GM12864 (cell line): ENCODE results near the gene EZR.
"Not testable (repeated sequence)": the region's sequence is repeated elsewhere in the genome, so short reads cannot be mapped to it uniquely, and the experiment has no call there.

Experiments
- DNase-seq: peaks from one replicate; pipeline ENCODE4 v3.0.0-alpha.2; 2011; ENCODE audit warnings: low read depth
- H3K4me3 ChIP-seq: 2 replicates; pipeline ENCODE4 v1.5.1; 2011; ENCODE audit warnings: mild to moderate bottlenecking, low read depth, low read length, control low read depth
- TF ChIP-seq, protein P1 (sequence below): IDR thresholded peaks from 2 replicates; pipeline ENCODE4 v1.5.1; 2011; ENCODE audit warnings: low read depth, mild to moderate bottlenecking, moderate library complexity, low read length, control low read depth, inconsistent platforms; ENCODE audit errors: missing control alignments

The EZR gene

DNA sequence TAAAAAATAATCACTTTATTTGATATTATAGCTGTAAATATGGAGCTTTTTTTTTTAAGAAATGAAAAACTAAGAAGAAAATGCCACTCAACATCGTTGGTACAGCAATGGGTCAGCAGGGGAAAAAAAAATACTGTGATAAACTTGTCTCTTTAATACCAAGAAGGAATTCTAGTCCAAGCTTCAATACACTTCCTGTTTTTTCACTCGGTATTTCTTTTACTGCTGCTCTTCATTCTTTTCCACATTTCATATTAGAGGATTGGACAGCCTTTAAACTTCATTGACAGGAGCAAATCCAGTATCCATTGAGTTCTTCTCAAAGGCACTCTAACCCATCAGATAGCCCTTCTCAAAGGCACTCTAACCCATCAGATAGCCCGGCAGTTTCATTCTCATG is 22.2 kb upstream of the EZR start:
- TF ChIP-seq, protein P1, sequence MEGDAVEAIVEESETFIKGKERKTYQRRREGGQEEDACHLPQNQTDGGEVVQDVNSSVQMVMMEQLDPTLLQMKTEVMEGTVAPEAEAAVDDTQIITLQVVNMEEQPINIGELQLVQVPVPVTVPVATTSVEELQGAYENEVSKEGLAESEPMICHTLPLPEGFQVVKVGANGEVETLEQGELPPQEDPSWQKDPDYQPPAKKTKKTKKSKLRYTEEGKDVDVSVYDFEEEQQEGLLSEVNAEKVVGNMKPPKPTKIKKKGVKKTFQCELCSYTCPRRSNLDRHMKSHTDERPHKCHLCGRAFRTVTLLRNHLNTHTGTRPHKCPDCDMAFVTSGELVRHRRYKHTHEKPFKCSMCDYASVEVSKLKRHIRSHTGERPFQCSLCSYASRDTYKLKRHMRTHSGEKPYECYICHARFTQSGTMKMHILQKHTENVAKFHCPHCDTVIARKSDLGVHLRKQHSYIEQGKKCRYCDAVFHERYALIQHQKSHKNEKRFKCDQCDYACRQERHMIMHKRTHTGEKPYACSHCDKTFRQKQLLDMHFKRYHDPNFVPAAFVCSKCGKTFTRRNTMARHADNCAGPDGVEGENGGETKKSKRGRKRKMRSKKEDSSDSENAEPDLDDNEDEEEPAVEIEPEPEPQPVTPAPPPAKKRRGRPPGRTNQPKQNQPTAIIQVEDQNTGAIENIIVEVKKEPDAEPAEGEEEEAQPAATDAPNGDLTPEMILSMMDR, result no peak
- H3K4me3 ChIP-seq, result no peak overlapping the region
- no peak for DNase-seq

DNA sequence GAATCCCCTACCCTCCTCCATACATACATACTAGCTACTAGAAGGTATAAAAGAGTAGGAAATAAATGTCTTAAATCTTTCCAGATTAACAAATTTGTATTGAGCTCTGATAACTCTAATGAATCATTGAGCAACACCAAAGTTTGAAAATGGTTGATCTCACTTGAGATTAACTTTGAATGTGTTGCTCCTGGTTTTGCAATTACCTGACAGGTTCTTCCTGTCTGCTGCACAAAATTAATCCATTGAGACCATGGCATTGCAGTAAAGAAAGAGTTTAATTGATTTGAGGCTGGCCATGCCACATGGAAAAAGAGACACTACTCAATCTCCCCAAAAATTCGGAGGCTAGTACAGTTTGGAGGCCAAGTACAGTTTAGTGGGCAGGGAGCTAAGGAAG is 21.3 kb upstream of the EZR start:
- DNase-seq, result no peak
- TF ChIP-seq, protein P1, result no peak
- H3K4me3 ChIP-seq, result no peak overlapping the region

DNA sequence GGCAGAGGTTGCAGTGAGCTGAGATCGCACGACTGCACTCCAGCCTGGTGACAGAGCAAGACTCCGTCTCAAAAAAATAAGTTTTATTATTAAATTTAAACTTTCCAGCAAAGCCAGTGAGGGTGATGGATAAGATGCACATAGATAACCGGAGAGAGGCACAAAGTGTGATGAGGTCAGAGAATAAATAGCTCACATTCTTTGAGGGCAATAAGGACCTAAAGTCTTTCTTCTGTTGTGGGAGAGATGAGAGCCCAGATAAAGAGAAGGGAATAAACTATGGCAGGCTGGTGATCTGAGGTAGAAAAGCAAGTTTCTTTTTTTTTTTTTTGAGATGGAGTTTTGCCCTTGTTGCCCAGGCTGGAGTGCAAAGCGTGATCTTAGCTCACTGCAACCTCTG is 20.6 kb upstream of the EZR start:
- H3K4me3 ChIP-seq, result no peak overlapping the region
- TF ChIP-seq, protein P1, result no peak
- no peak for DNase-seq

DNA sequence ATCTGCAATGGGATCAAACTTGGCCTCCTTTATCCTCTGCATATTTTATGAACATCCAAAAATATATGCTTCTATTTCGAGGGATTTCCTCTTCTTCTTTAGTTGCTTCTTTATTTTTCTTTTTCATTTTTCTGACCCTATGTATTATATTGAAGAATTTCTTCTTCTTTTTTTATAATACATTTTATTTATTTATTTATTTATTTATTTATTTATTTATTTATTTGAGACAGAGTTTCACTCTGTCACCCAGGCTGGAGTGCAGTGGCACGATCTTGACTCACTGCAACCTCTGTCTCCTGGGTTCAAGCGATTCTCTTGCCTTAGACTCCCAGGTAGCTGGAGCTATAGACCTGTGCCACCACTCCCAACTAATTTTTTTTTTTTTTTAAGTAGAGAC is 19.6 kb upstream of the EZR start:
- not testable (repeated sequence) for DNase-seq, H3K4me3 ChIP-seq

DNA sequence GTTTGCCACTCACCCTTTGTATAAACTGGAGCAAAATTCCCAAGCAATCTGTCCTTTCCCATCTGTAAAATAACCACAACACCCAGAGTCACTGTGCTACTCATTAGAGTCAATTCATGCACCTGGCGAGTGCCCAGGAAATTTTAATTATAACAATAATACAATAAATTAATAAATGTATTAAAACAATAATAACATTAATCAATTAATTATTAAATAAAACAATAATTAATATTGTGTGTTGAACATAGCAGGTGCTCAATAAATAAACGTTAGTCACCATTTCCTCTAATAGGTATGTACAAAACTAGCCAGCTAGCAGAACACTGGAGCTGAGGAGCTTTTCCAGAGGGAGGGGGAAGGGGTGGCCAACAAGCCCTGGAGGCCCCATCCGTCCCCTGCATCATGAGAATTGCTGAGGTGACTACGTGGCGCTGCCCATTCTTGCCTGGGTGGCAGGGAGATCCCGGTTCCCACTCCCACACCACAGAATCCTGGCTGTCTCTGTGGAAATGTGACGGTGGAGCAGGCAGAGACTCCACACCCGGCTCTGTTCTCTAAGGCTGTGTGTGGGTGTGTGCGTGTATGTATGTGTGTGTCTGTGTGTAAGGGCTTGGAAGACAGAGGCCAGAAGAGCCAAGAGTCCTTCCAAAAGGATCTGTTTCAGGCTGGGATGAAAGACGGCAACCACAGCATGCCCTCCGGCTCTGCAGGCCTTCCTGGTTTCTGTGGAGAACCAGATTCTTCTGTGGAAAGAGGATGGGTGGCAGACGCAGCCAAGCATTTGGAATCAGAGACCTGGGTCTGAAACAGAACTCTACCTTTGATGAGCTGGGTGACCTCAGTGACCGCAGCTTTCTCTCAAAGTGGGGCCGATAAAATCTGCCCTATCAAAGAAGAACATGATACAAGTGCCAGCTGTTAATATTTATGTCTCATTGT is 18.8 kb upstream of the EZR start:
- no peak for DNase-seq
- no peak overlapping the region for H3K4me3 ChIP-seq
- TF ChIP-seq, protein P1, result no peak

DNA sequence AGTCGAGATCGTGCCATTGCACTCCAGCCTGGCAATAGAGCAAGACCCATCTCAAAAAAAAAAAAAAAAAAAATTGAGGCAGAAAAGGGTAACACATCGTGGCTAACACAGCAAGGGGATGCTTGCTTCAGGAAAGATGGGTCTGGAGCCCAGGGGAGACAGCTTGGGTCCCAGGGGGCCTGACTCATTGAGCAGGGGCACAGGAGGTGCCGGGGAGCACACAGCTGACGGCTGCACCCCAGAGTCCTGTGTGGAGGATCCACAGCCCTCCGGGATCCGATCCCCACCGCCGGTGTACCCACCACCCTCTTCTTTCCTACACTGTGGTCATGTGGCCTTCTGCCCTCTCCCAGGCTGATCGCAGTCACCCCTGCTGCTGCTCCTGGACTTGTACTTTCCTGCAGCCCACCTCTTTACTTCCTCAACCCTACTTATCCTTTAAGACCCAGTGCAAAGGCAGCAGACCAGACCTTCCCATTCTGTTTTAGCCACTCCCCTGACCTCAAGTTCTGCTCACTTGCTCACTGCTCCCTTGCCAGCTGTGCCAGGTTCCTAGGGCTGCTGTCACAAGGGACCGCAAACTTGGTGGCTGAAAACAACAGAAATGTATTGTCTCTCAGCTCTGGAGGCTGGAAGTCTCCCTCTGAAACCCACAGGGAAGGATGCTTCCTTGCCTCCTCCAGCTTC is 17.6 kb upstream of the EZR start:
- DNase-seq, result no peak
- TF ChIP-seq, protein P1, result no peak
- H3K4me3 ChIP-seq, result no peak overlapping the region

DNA sequence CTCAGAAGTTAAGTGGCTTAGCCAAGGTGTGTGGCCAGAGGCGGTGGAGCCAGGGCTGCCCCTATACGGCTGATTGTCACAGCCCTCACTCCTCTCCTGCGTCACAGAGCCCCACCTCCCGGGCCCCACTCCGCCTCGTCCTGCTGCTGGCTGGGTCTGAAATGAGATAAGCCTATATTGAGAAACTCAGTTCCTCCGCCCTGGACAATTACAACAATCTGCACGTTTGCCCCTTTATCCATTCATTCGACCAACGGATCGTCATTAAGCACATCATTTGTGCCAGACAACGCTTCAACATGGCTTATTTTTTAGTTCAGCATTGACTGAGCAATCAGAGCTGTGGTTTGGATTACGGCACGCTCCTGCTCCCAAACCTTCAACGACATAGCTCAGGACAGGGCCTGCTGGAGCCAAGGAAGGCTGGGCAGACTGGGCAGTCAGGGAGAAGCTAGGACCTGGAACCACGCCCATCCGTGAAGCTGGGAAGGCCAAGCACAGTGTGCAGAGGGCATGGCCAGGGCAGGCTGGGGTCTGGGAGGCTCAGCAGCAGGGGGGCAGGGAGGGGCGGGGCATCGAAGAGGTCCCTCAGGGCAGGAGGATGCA is 16.6 kb upstream of the EZR start:
- DNase-seq, result no peak
- TF ChIP-seq, protein P1, result no peak
- no peak overlapping the region for H3K4me3 ChIP-seq
